GM13977 (cell line): ENCODE data around the gene YWHAB.

Source experiments
- DNase-seq: peaks from one replicate; pipeline ENCODE4 v3.0.0; 2012; ENCODE audit warnings: low spot score
- in situ Hi-C: fragments of 300-500 bp; cut with MboI; formaldehyde crosslinking; loops from one replicate; pipeline ENCODE4 v1.12.0; 2022; ENCODE audit warnings: low sequenced_read_pairs, low pct_unique_long_range_greater_than_20kb, mixed read lengths, inconsistent platforms; ENCODE audit not compliant: unreplicated experiment
- TF ChIP-seq, protein P1 (sequence below): IDR thresholded peaks from 2 replicates; pipeline ENCODE4 v1.5.1; 2012; ENCODE audit warnings: mild to moderate bottlenecking, control low read depth; ENCODE audit not compliant: insufficient read depth; ENCODE audit errors: extremely low read depth, missing control alignments

YWHAB gene

GRCh38 chr20:44946271-44946852 is 60.9 kb downstream of the YWHAB start:
- no peak for DNase-seq
- TF ChIP-seq, protein P1, sequence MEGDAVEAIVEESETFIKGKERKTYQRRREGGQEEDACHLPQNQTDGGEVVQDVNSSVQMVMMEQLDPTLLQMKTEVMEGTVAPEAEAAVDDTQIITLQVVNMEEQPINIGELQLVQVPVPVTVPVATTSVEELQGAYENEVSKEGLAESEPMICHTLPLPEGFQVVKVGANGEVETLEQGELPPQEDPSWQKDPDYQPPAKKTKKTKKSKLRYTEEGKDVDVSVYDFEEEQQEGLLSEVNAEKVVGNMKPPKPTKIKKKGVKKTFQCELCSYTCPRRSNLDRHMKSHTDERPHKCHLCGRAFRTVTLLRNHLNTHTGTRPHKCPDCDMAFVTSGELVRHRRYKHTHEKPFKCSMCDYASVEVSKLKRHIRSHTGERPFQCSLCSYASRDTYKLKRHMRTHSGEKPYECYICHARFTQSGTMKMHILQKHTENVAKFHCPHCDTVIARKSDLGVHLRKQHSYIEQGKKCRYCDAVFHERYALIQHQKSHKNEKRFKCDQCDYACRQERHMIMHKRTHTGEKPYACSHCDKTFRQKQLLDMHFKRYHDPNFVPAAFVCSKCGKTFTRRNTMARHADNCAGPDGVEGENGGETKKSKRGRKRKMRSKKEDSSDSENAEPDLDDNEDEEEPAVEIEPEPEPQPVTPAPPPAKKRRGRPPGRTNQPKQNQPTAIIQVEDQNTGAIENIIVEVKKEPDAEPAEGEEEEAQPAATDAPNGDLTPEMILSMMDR = no peak
- in situ Hi-C loops = no loop called here

GRCh38 chr20:44948107-44948506 is 62.6 kb downstream of the YWHAB start:
- in situ Hi-C loops = no loop called here
- DNase-seq = no peak
- TF ChIP-seq, protein P1 = no peak

GRCh38 chr20:44948513-44948912 is 63.0 kb downstream of the YWHAB start:
- TF ChIP-seq, protein P1 = no peak
- no peak for DNase-seq
- in situ Hi-C loops = no loop called here

DNA sequence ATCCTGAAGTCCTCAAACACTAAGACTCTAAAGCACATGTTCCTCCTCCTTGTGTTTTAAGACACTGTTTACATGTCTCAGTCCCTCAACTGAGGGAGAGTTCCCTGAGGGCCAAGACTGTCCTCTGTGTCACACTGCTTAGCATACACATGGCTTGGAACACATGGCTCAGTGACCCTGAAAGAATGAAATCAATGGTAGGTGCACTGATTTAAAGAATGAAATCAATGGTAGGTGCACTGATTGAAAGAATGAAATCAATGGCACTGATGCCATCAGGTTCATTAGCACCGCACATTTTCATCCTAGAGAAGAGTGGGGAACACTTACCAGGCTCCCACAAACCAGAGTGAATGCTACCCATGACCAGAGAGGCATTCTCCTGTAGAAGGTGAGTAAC is 64.9 kb downstream of the YWHAB start:
- TF ChIP-seq, protein P1 = no peak
- DNase-seq = no peak
- in situ Hi-C loops = no loop called here

GRCh38 chr20:44952731-44953130 is 67.2 kb downstream of the YWHAB start:
- no peak for DNase-seq
- in situ Hi-C loops = no loop called here
- TF ChIP-seq, protein P1 = no peak

- in situ Hi-C loops = no loop called here
- TF ChIP-seq, protein P1 = no peak
- DNase-seq = no peak
Observed at GRCh38 chr20:44954211-44954610, 68.7 kb downstream of the YWHAB start.
